Gastrocnemius medialis (tissue), 4 donors: Measurements from ENCODE around the gene S100A7. TPM values are rescaled to one million over a fixed set of nuclear protein-coding genes. Genes with fewer than 3 reads are reported as not detected.

Source experiments
- ATAC-seq, 2 donors: fragments of 150-250 bp; one replicate each; pipeline ENCODE4 v1.9.1; 2016
- DNase-seq, 2 donors: peaks; one replicate each; pipeline ENCODE4 v3.0.0-alpha.2; 2019
- H3K27ac ChIP-seq, 4 donors: fragments of 200-600 bp; sonication (generic); 1 replicate in 1 of 4; 2 replicates in 3 of 4; pipeline ENCODE4 v1.5.1; 2016 to 2018; ENCODE audit warnings: mild to moderate bottlenecking in 2 of 4, moderate library complexity in 1 of 4
- H3K27me3 ChIP-seq, 3 donors: fragments of 200-600 bp; sonication (generic) in 2 of 3; 1 replicate in 1 of 3; 2 replicates in 2 of 3; pipeline versions ENCODE4 v1.5.1 to v1.6.0; 2016 to 2019; ENCODE audit warnings: mild to moderate bottlenecking in 1 of 3, moderate library complexity in 1 of 3
- H3K36me3 ChIP-seq, 2 donors: fragments of 200-600 bp; sonication (generic) in 1 of 2; one replicate each; pipeline ENCODE4 v1.5.1; 2017 to 2018
- H3K4me1 ChIP-seq, 2 donors: fragments of 200-600 bp; sonication (generic) in 1 of 2; one replicate each; pipeline ENCODE4 v1.5.1; 2016 to 2017; ENCODE audit warnings: mild to moderate bottlenecking in 2 of 2
- H3K4me3 ChIP-seq, 4 donors: fragments of 200-600 bp; sonication (generic) in 3 of 4; 1 replicate in 1 of 4; 2 replicates in 3 of 4; pipeline ENCODE4 v1.5.1; 2016 to 2019; ENCODE audit warnings: mild to moderate bottlenecking in 2 of 4
- H3K9me3 ChIP-seq, 3 donors: fragments of 200-600 bp; sonication (generic) in 2 of 3; 1 replicate in 1 of 3; 2 replicates in 2 of 3; pipeline ENCODE4 v1.5.1; 2016 to 2019
- CTCF ChIP-seq, 5 experiments: fragments of 450-650 bp in 3 of 5; fragments of 200-600 bp in 2 of 5; sonication (generic) in 2 of 5; IDR thresholded peaks in 4 of 5; conservative IDR thresholded peaks in 1 of 5; 1 replicate in 4 of 5; 2 replicates in 1 of 5; pipeline ENCODE4 v1.5.1; 2016 to 2019; ENCODE audit warnings: antibody characterized with exemption in 5 of 5, mild to moderate bottlenecking in 3 of 5, moderate library complexity in 3 of 5
- POLR2A ChIP-seq, 2 donors: fragments of 450-650 bp; IDR thresholded peaks; one replicate each; pipeline ENCODE4 v1.6.1; 2017; ENCODE audit warnings: antibody characterized with exemption in 2 of 2, mild to moderate bottlenecking in 2 of 2, moderate library complexity in 2 of 2
- in situ Hi-C, 4 donors: fragments of 200-750 bp; cut with MboI; loops; one replicate each; pipeline versions ENCODE4 v1.15.0 to v1.8.0; 2017; ENCODE audit warnings: low sequenced_read_pairs in 4 of 4
- intact Hi-C: fragments of 100-400 bp; cut with DNase I; formaldehyde crosslinking; loops from one replicate; pipeline ENCODE4 v1.15.1; 2023; ENCODE audit warnings: low total_unique reads
- total RNA-seq, 4 donors: library from RNA; depleted of rRNA; stranded (reverse); fragments of >200 nt; gene quantifications; one replicate each; pipeline versions ENCODE4 v1.1.0 to v1.2.3, GENCODE V29; 2016

S100A7 gene
- total RNA-seq, 4 donors from 2014 or later, result not detected

GRCh38 chr1:153439273-153439672 is 21.2 kb downstream of the S100A7 start:
- Histone ChIP-seq H3K36me3 (no peaks in the 10 kb centered on the region), H3K4me3 (no peak overlapping the region), H3K4me1 (no peaks in the 10 kb centered on the region), H3K27me3 (peaks cover 0 to 6% (median 0%) of the 10 kb centered on the region in 3 donors), H3K9me3 (no peaks in the 10 kb centered on the region), H3K27ac (no peak overlapping the region)
- no peak for TF ChIP-seq POLR2A (IDR thresholded peaks at IDR 0.05)
- no peak for TF ChIP-seq CTCF (IDR thresholded peaks at IDR 0.05 in 4 of 5, conservative IDR thresholded peaks at IDR 0.05 in 1 of 5)
- in situ Hi-C loops, result no loop called here
- ATAC-seq (no peak), DNase-seq (no peak)
- intact Hi-C loops, result no loop called here

- H3K36me3 ChIP-seq, result no peaks in the 10 kb centered on the region
- no peaks in the 10 kb centered on the region for H3K9me3 ChIP-seq
- H3K4me1 ChIP-seq, result no peaks in the 10 kb centered on the region
- ATAC-seq (no peak), DNase-seq (no peak)
- intact Hi-C loops (no loop called here), in situ Hi-C loops (no loop called here)
- H3K27me3 ChIP-seq, result peaks cover 0 to 5% (median 0%) of the 10 kb centered on the region in 3 donors
- TF ChIP-seq CTCF (IDR thresholded peaks at IDR 0.05 in 4 of 5, conservative IDR thresholded peaks at IDR 0.05 in 1 of 5) (no peak), POLR2A (IDR thresholded peaks at IDR 0.05) (no peak)
- H3K4me3 ChIP-seq, result no peak overlapping the region
- H3K27ac ChIP-seq, result no peak overlapping the region
Observed at GRCh38 chr1:153438599-153438998, 21.9 kb downstream of the S100A7 start.

DNA sequence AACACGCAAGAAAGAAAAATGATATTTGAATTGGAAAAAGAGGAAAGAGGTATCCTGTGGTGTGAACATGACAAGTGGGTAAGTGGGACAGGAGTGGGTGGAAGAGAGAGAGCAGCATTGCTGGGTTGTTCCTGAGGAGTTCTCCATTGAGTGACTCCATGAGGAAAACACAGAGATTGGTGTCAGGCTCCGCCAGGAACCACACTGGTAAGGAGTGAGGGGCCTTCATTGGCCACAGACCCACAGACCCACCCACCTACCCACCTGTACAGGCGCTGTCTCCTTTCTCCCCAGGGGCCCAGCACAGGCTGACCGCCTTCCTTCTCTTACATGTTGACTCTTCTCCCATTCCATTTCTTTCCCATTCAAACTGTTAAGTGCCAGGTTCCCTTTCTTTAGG is 23.2 kb downstream of the S100A7 start:
- Histone ChIP-seq H3K4me1 (no peaks in the 10 kb centered on the region), H3K27ac (no peak overlapping the region), H3K27me3 (no peaks in the 10 kb centered on the region), H3K4me3 (no peak overlapping the region), H3K9me3 (no peaks in the 10 kb centered on the region), H3K36me3 (no peaks in the 10 kb centered on the region)
- DNase-seq (no peak), ATAC-seq (no peak)
- TF ChIP-seq CTCF (IDR thresholded peaks at IDR 0.05 in 4 of 5, conservative IDR thresholded peaks at IDR 0.05 in 1 of 5), result no peak
- no peak for TF ChIP-seq POLR2A (IDR thresholded peaks at IDR 0.05)
- intact Hi-C loops (no loop called here), in situ Hi-C loops (no loop called here)

- in situ Hi-C loops, result no loop called here
- Histone ChIP-seq H3K27ac (no peak overlapping the region), H3K36me3 (no peaks in the 10 kb centered on the region), H3K4me3 (no peak overlapping the region), H3K27me3 (no peaks in the 10 kb centered on the region), H3K4me1 (no peaks in the 10 kb centered on the region), H3K9me3 (no peaks in the 10 kb centered on the region)
- no peak for DNase-seq
- TF ChIP-seq POLR2A (IDR thresholded peaks at IDR 0.05) (no peak), CTCF (IDR thresholded peaks at IDR 0.05 in 4 of 5, conservative IDR thresholded peaks at IDR 0.05 in 1 of 5) (no peak)
- intact Hi-C loops, result no loop called here
- no peak for ATAC-seq
Observed at GRCh38 chr1:153434746-153435455, 25.6 kb downstream of the S100A7 start.
